ENCODE data around the gene BCL7B.

- TF ChIP-seq CTCF (conservative IDR thresholded peaks at IDR 0.05; ENCODE audit: low read depth, low read length) = no peak
- TF ChIP-seq POLR2A (IDR thresholded peaks at IDR 0.05; ENCODE audit: low read depth, low read length) = no peak
- TF ChIP-seq RAD21 (IDR thresholded peaks at IDR 0.05; ENCODE audit: low read length) = no peak
- TF ChIP-seq SMC3 (IDR thresholded peaks at IDR 0.05; ENCODE audit: low read depth, low read length) = no peak
- no peak for TF ChIP-seq BHLHE40 (IDR thresholded peaks at IDR 0.05; ENCODE audit: low read depth, low read length)
- TF ChIP-seq FOS (IDR thresholded peaks at IDR 0.05; ENCODE audit: low read depth, low read length) = no peak
- no peak for TF ChIP-seq RFX5 (IDR thresholded peaks at IDR 0.05; ENCODE audit: low read depth, low read length)
- TF ChIP-seq RCOR1 (IDR thresholded peaks at IDR 0.05; ENCODE audit: insufficient replicate concordance, low read length) = no peak
- no peak for TF ChIP-seq CEBPB (IDR thresholded peaks at IDR 0.05; ENCODE audit: low read depth, low read length)
- TF ChIP-seq ELK1 (IDR thresholded peaks at IDR 0.05; ENCODE audit: borderline replicate concordance, low read depth, low read length) = no peak
- TF ChIP-seq USF2 (IDR thresholded peaks at IDR 0.05; ENCODE audit: low read depth, low read length) = no peak
- TF ChIP-seq MXI1 (IDR thresholded peaks at IDR 0.05; ENCODE audit: borderline replicate concordance, low read depth, low read length) = no peak
- no peak for TF ChIP-seq CHD1 (IDR thresholded peaks at IDR 0.05; ENCODE audit: low read depth, low read length)
- no peak for TF ChIP-seq MAFK (IDR thresholded peaks at IDR 0.05; ENCODE audit: low read depth, low read length)
Measured at GRCh38 chr7:73555411-73555982, 2.0 kb downstream of the BCL7B start.
